ENCODE results near the gene MYL12A. TPM values are rescaled to one million over a fixed set of nuclear protein-coding genes. Genes with fewer than 3 reads are reported as not detected.

The MYL12A gene
- total RNA-seq, 1 experiment from 2014 or later = 284 TPM

GRCh38 chr18:3236470-3236869 lies 11.1 kb upstream of the MYL12A start:
- no CpG with 5 or more reads among the region's 4 CpGs for WGBS (ENCODE audit: extremely low coverage, insufficient read length, low lambda C conversion rate)
- H2BK5ac ChIP-seq (ENCODE audit: insufficient read length, low read length) = no peak overlapping the region
- H3K27me3 ChIP-seq (ENCODE audit: insufficient read depth, low read length) = no peaks in the 10 kb centered on the region
- H3K4me2 ChIP-seq (ENCODE audit: insufficient read depth, insufficient read length, low read length) = no peak overlapping the region
- no peaks in the 10 kb centered on the region for H3K23me2 ChIP-seq (ENCODE audit: insufficient read length, low read depth, low read length, poor library complexity, severe bottlenecking)
- no peak overlapping the region for H2BK15ac ChIP-seq (ENCODE audit: low read depth, low read length)
- no peaks in the 10 kb centered on the region for H4K20me1 ChIP-seq (ENCODE audit: control insufficient read depth, insufficient read depth, insufficient read length)
- Mint-ChIP-seq H3K4me3 (no peak overlapping the region), H3K27me3 (ENCODE audit: low read depth) (no peaks in the 10 kb centered on the region), H3K9me3 (peaks cover 18 to 29% of the 10 kb centered on the region in 2 experiments), H3K36me3 (ENCODE audit: insufficient read depth in 1 of 3, low read depth in 3 of 3) (peaks cover 11 to 20% (median 14%) of the 10 kb centered on the region in 3 experiments; a peak in 6 of 7 replicates), H3K4me1 (no peaks in the 10 kb centered on the region), H3K27ac (no peak overlapping the region)
- no peak overlapping the region for H3K9ac ChIP-seq (ENCODE audit: extremely low read depth, insufficient read length, low read length)
- no peak overlapping the region for H4K8ac ChIP-seq (replicated peaks; ENCODE audit: insufficient read length, low read depth, low read length)
- H2BK20ac ChIP-seq (ENCODE audit: low read depth, low read length, poor library complexity, severe bottlenecking) = no peak overlapping the region
- H3K9me3 ChIP-seq (ENCODE audit: control insufficient read depth, low read depth, low read length) = no peaks in the 10 kb centered on the region
- H3K79me2 ChIP-seq (ENCODE audit: insufficient read depth, low read length) = no peaks in the 10 kb centered on the region; the same call in 1 of the 2 replicates
- H3K18ac ChIP-seq (ENCODE audit: insufficient read length, low read depth, low read length) = no peak overlapping the region
- H4K91ac ChIP-seq (ENCODE audit: insufficient read length, low read depth, low read length) = no peak overlapping the region
- no peak overlapping the region for H2AK5ac ChIP-seq (ENCODE audit: insufficient read length, low read length)
- H4K5ac ChIP-seq (ENCODE audit: insufficient read length, low read depth, low read length) = no peak overlapping the region
- no peaks in the 10 kb centered on the region for H3K4me1 ChIP-seq (ENCODE audit: insufficient read depth, low read length)
- H3K4ac ChIP-seq (ENCODE audit: low read depth, low read length) = no peak overlapping the region
- TF ChIP-seq CTCF (conservative IDR thresholded peaks at IDR 0.05) = no peak
- no peak overlapping the region for H2AFZ ChIP-seq (ENCODE audit: low read length)
- no peak overlapping the region for H3K14ac ChIP-seq (ENCODE audit: insufficient read depth, low read length)
- no peaks in the 10 kb centered on the region for H3K79me1 ChIP-seq (ENCODE audit: insufficient read depth, low read depth, low read length, poor library complexity, severe bottlenecking)
- H3K23ac ChIP-seq (ENCODE audit: insufficient read length, low read depth, low read length) = no peak overlapping the region
- H3T11ph ChIP-seq (ENCODE audit: low read length) = no peak overlapping the region
- H2BK120ac ChIP-seq (ENCODE audit: low read depth, low read length, poor library complexity, severe bottlenecking) = no peak overlapping the region
- H3K56ac ChIP-seq (ENCODE audit: insufficient read length, low read depth, low read length) = no peak overlapping the region
- H3K27ac ChIP-seq (ENCODE audit: insufficient read length, low read depth, low read length) = no peak overlapping the region
- no peak overlapping the region for H2BK12ac ChIP-seq (ENCODE audit: insufficient read length, low read depth, low read length)
- DNase-seq = no peak
